Smooth muscle cell (in vitro differentiated cells): ENCODE results near the gene ZNF200. TPM values are rescaled to one million over a fixed set of nuclear protein-coding genes. Genes with fewer than 3 reads are reported as not detected.

ENCODE experiments used
- DNase-seq: peaks from one replicate; lab custom pipeline; 2025; ENCODE audit not compliant: unreplicated experiment; lab: John Stamatoyannopoulos, UW
- H2AFZ ChIP-seq: fragments of 200-600 bp; sonication (generic); 2 replicates; pipeline ENCODE4 v1.6.0; 2016; ENCODE audit warnings: antibody characterized with exemption, low read depth, mild to moderate bottlenecking
- H3F3A ChIP-seq: fragments of 200-600 bp; sonication (generic); 2 replicates; pipeline ENCODE4 v1.6.0; 2017; ENCODE audit warnings: antibody characterized with exemption, low read depth
- H3K27ac ChIP-seq: fragments of 200-600 bp; sonication (generic); 2 replicates; pipeline ENCODE4 v1.5.1; 2016; ENCODE audit warnings: low read depth, mild to moderate bottlenecking
- H3K27me3 ChIP-seq: fragments of 200-600 bp; sonication (generic); 2 replicates; pipeline ENCODE4 v1.6.1; 2016; ENCODE audit warnings: low read depth, mild to moderate bottlenecking
- H3K36me3 ChIP-seq: fragments of 200-600 bp; sonication (generic); 2 replicates; pipeline ENCODE4 v1.5.1; 2016; ENCODE audit warnings: low read depth
- H3K4me1 ChIP-seq: fragments of 200-600 bp; sonication (generic); 2 replicates; pipeline ENCODE4 v1.5.1; 2016; ENCODE audit warnings: low read depth
- H3K4me2 ChIP-seq: fragments of 200-600 bp; sonication (generic); 2 replicates; pipeline ENCODE4 v1.6.0; 2016; ENCODE audit warnings: mild to moderate bottlenecking
- H3K4me3 ChIP-seq: fragments of 200-600 bp; sonication (generic); 2 replicates; pipeline ENCODE4 v1.5.1; 2016; ENCODE audit warnings: mild to moderate bottlenecking
- H3K79me2 ChIP-seq: fragments of 200-600 bp; sonication (generic); 2 replicates; pipeline ENCODE4 v1.6.0; 2016; ENCODE audit warnings: low read depth, mild to moderate bottlenecking
- H3K9ac ChIP-seq: fragments of 200-600 bp; sonication (generic); 2 replicates; pipeline ENCODE4 v1.6.0; 2016; ENCODE audit warnings: low read depth
- H3K9me3 ChIP-seq: fragments of 200-600 bp; sonication (generic); replicated peaks from 2 replicates; pipeline ENCODE4 v1.5.1; 2016; ENCODE audit warnings: low read depth
- H4K20me1 ChIP-seq: fragments of 200-600 bp; sonication (generic); 2 replicates; pipeline ENCODE4 v1.6.0; 2016; ENCODE audit warnings: low read depth
- WGBS: methylation state at CpG from one replicate; pipeline ENCODE4 v1.1.7; 2016; ENCODE audit warnings: low lambda C conversion rate; 5-methylcytosine and 5-hydroxymethylcytosine counted together
- polyA plus RNA-seq: library from polyadenylated mRNA; unstranded; fragments of >200 nt; fragmentation: Nextera tagmentation; extraction: Ambion mirVana; gene quantifications from 2 replicates; pipeline ENCODE4 v1.2.1, GENCODE V29; 2016
- total RNA-seq: library from RNA; depleted of rRNA; stranded (reverse); fragments of >200 nt; gene quantifications from 2 replicates; pipeline ENCODE4 v1.2.3, GENCODE V29; 2014
- TF ChIP-seq, protein P1 (sequence below): fragments of 200-600 bp; sonication (generic); IDR thresholded peaks from 2 replicates; pipeline ENCODE4 v1.5.1; 2017; ENCODE audit warnings: borderline replicate concordance, mild to moderate bottlenecking, antibody characterized with exemption; ENCODE audit not compliant: insufficient read depth, poor library complexity, severe bottlenecking

ZNF200 gene
- total and polyA plus RNA-seq, 2 experiments from 2014 or later, result 7.0 to 8.7 TPM

GRCh38 chr16:3190949-3191353, 44.0 kb downstream of the ZNF200 start:
- peaks cover 23% of the 10 kb centered on the region for H3K27me3 ChIP-seq
- no peak overlapping the region for H3K27ac ChIP-seq
- no peaks in the 10 kb centered on the region for H3K9me3 ChIP-seq
- no peaks in the 10 kb centered on the region for H3K36me3 ChIP-seq
- no peak overlapping the region for H3K9ac ChIP-seq
- H2AFZ ChIP-seq, result peak overlapping the region; percentile 61
- H3K4me3 ChIP-seq, result peak overlapping the region; percentile 38
- peaks cover 5% of the 10 kb centered on the region for H3K4me1 ChIP-seq
- no peaks in the 10 kb centered on the region for H3K79me2 ChIP-seq
- 2% methylated on average over 16 of the region's 16 CpGs for WGBS
- DNase-seq, result no peak
- H4K20me1 ChIP-seq, result no peaks in the 10 kb centered on the region
- TF ChIP-seq, protein P1, sequence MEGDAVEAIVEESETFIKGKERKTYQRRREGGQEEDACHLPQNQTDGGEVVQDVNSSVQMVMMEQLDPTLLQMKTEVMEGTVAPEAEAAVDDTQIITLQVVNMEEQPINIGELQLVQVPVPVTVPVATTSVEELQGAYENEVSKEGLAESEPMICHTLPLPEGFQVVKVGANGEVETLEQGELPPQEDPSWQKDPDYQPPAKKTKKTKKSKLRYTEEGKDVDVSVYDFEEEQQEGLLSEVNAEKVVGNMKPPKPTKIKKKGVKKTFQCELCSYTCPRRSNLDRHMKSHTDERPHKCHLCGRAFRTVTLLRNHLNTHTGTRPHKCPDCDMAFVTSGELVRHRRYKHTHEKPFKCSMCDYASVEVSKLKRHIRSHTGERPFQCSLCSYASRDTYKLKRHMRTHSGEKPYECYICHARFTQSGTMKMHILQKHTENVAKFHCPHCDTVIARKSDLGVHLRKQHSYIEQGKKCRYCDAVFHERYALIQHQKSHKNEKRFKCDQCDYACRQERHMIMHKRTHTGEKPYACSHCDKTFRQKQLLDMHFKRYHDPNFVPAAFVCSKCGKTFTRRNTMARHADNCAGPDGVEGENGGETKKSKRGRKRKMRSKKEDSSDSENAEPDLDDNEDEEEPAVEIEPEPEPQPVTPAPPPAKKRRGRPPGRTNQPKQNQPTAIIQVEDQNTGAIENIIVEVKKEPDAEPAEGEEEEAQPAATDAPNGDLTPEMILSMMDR, result no peak
- H3K4me2 ChIP-seq, result peak overlapping the region; percentile 79
- H3F3A ChIP-seq, result peaks cover 5% of the 10 kb centered on the region

DNA sequence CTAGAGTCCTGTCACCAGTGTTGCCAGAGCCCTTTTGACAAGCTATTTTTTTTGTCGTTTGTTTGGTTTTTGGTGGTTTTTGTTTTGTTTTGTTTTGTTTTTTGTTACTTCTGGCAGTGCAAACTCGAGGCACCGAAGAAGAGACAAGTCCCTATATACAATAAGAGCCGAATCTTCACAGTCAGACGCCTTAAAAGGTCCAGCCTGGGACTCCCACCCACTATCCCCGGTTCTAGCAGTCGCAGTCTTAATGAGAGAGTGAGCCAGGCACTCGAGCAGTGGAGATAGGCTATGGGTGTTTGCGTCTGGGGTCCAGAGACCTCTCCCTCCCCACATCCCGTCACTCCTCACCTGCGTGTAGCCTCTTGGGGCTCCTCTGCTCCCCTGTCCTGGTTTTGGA, 45.1 kb downstream of the ZNF200 start:
- no peaks in the 10 kb centered on the region for H3K79me2 ChIP-seq
- TF ChIP-seq, protein P1, result no peak
- no peak overlapping the region for H3K9ac ChIP-seq
- no peaks in the 10 kb centered on the region for H3K9me3 ChIP-seq
- 20% methylated on average over 11 of the region's 11 CpGs for WGBS
- peak overlapping the region; percentile 90 for H3K4me2 ChIP-seq
- peak overlapping the region; percentile 77 for H3K4me3 ChIP-seq
- peaks cover 5% of the 10 kb centered on the region for H3K4me1 ChIP-seq
- H3K27me3 ChIP-seq, result peaks cover 22% of the 10 kb centered on the region
- H4K20me1 ChIP-seq, result no peaks in the 10 kb centered on the region
- H3F3A ChIP-seq, result peaks cover 5% of the 10 kb centered on the region
- no peaks in the 10 kb centered on the region for H3K36me3 ChIP-seq
- no peak overlapping the region for H3K27ac ChIP-seq
- DNase-seq, result no peak
- H2AFZ ChIP-seq, result peak overlapping the region; percentile 100

DNA sequence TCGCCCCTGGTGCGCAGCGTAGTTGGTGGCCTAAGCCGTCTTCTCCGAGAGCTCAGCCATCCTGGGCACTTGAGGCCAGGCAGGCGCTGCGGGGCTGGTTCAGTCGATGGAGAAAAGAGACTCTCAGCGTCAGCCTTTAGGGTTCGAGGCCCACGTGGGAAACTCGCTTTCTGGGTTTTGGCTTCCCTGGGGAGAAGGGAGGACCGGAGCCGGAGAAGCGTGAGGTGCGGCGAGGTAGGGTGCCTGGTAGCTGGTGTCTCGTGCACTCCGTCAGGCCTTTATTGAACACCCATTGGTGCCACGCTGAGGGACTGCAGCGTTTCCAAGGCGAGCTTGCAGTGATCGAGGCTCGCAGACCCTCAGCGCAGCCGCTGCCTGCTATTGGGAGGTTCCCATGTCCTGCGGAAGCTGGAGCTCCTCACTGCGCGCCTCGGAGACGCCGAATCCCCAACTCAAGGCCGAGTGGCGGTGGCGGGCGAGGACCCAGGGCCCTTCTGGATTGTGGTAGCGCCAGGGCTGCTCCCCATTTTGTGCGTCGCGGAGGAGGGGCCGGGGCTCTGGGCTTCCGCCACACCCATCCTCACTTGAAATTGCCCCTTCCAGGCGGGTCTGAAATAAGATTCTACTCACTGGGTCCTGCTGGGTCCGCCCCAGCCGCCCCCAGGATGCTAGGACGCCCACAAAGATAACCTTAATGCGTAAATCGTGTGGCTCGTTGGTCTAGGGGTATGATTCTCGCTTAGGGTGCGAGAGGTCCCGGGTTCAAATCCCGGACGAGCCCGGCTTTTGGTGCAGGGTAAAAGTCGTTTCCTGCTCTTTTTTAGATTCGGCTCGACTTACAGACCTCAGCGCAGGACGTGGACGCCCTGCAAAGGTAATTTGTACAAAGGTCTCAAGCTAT, 45.8 kb downstream of the ZNF200 start:
- H4K20me1 ChIP-seq, result no peaks in the 10 kb centered on the region
- H3K79me2 ChIP-seq, result no peaks in the 10 kb centered on the region

More for the DNA sequence above, 45.8 kb downstream of the ZNF200 start:
- Histone ChIP-seq H3K4me2 (peak overlapping the region; percentile 90), H2AFZ (peak overlapping the region; percentile 100), H3F3A (peaks cover 5% of the 10 kb centered on the region), H3K27ac (no peak overlapping the region), H3K4me1 (peaks cover 5% of the 10 kb centered on the region), H3K4me3 (peak overlapping the region; percentile 77), H3K36me3 (no peaks in the 10 kb centered on the region), H3K9ac (no peak overlapping the region), H3K9me3 (no peaks in the 10 kb centered on the region), H3K27me3 (peaks cover 20% of the 10 kb centered on the region)
- TF ChIP-seq, protein P1, result no peak
- under 1% methylated on average over 61 of the region's 61 CpGs for WGBS
- no peak for DNase-seq
